Fibroblast of lung (primary cell): Measurements from ENCODE around the gene TLN1. TPM values are rescaled to one million over a fixed set of nuclear protein-coding genes. Genes with fewer than 3 reads are reported as not detected.

Source experiments
- DNase-seq, 2 donors: peaks; one replicate each; pipeline versions ENCODE4 v3.0.0 to v3.0.0-alpha.2; 2010; ENCODE audit warnings: low read depth in 2 of 2
- H2AFZ ChIP-seq: 2 replicates; pipeline ENCODE4 v1.5.1; 2012; ENCODE audit warnings: low read length, control low read depth, inconsistent platforms
- H3K27ac ChIP-seq: 2 replicates; pipeline ENCODE4 v1.5.1; 2011; ENCODE audit warnings: low read length, control low read depth; ENCODE audit not compliant: insufficient read depth
- H3K27me3 ChIP-seq: 2 replicates; pipeline ENCODE4 v1.5.1; 2011; ENCODE audit warnings: mild to moderate bottlenecking, low read length; ENCODE audit not compliant: control insufficient read depth, insufficient read depth
- H3K36me3 ChIP-seq: 2 replicates; pipeline ENCODE4 v1.5.1; 2011; ENCODE audit warnings: low read length; ENCODE audit not compliant: control insufficient read depth, insufficient read depth
- H3K4me1 ChIP-seq: 2 replicates; pipeline ENCODE4 v1.5.1; 2011; ENCODE audit warnings: low read length; ENCODE audit not compliant: control insufficient read depth, insufficient read depth; ENCODE audit errors: extremely low read depth
- H3K4me2 ChIP-seq: 2 replicates; pipeline ENCODE4 v1.5.1; 2011; ENCODE audit warnings: low read length, control low read depth; ENCODE audit not compliant: insufficient read depth; ENCODE audit errors: extremely low read depth
- H3K4me3 ChIP-seq, 4 experiments: fragments of 200-600 bp in 1 of 4; sonication (generic) in 1 of 4; replicated peaks in 1 of 4; 2 replicates each; pipeline ENCODE4 v1.5.1; 2011 to 2016; ENCODE audit warnings: low read length in 4 of 4, low read depth in 3 of 4, mild to moderate bottlenecking in 3 of 4, control low read depth in 2 of 4, inconsistent platforms in 1 of 4, mixed read lengths in 1 of 4; ENCODE audit not compliant: insufficient read depth in 1 of 4; ENCODE audit errors: control extremely low read depth in 1 of 4
- H3K79me2 ChIP-seq: 2 replicates; pipeline ENCODE4 v1.5.1; 2012; ENCODE audit warnings: mild to moderate bottlenecking, low read length, inconsistent platforms; ENCODE audit not compliant: control insufficient read depth, insufficient read depth
- H3K9ac ChIP-seq: 2 replicates; pipeline ENCODE4 v1.5.1; 2011; ENCODE audit warnings: mild to moderate bottlenecking, low read length, control low read depth; ENCODE audit not compliant: insufficient read depth
- H3K9me3 ChIP-seq: 2 replicates; pipeline ENCODE4 v1.5.1; 2012; ENCODE audit warnings: low read depth, low read length; ENCODE audit not compliant: control insufficient read depth, insufficient read depth
- H4K20me1 ChIP-seq: 2 replicates; pipeline ENCODE4 v1.5.1; 2011; ENCODE audit warnings: low read length; ENCODE audit not compliant: control insufficient read depth, insufficient read depth; ENCODE audit errors: extremely low read depth
- EZH2 ChIP-seq: IDR thresholded peaks from 2 replicates; pipeline ENCODE4 v1.5.1; 2012; ENCODE audit warnings: low read length, control low read depth, mild to moderate bottlenecking; ENCODE audit errors: missing control alignments
- polyA plus RNA-seq, 2 donors: library from polyadenylated mRNA; depleted of rRNA in 1 of 2; stranded (reverse) in 1 of 2; unstranded in 1 of 2; fragments of >200 nt; gene quantifications; 2 replicates each; pipeline ENCODE4 v1.2.1, GENCODE V29; 2011 to 2012; ENCODE audit warnings: missing spikeins in 1 of 2
- total RNA-seq: library from RNA; depleted of rRNA; stranded (reverse); fragments of >200 nt; gene quantifications from 2 replicates; pipeline ENCODE4 v1.2.1, GENCODE V29; 2014
- TF ChIP-seq, protein P1 (sequence below), 2 donors: IDR thresholded peaks in 1 of 2; conservative IDR thresholded peaks in 1 of 2; 1 replicate in 1 of 2; 2 replicates in 1 of 2; pipeline ENCODE4 v1.5.1; 2011 to 2012; ENCODE audit warnings: low read length in 2 of 2, control low read depth in 1 of 2, inconsistent platforms in 1 of 2, low read depth in 1 of 2, mild to moderate bottlenecking in 1 of 2

TLN1 gene
- total and polyA plus RNA-seq, 2 donors (not counting 1 experiment from before 2014, with no cell fraction given), result 214 to 405 TPM

DNA sequence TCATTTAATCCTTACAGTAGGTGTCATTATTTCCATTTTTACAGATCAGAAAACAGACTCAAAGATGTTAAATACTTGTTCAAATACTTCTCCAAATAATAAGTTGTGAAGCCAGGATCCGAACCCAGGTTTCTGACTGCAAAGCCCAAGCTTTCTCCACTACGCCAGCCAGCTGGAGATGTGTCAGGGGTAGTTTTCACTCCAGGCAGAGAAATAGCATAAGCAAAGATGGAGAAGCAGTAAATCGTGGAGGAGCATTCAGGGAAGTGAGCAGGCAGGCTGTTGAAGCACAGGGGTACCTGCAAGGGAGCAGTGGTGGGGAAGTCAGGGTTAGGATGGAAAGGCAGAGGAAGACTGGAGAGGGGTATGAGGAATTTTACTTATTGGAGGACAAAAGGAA lies 2.9 kb downstream of the TLN1 start:
- H3K4me2 ChIP-seq, result peak overlapping the region; percentile 100
- H3K36me3 ChIP-seq, result peaks cover 15% of the 10 kb centered on the region
- peak in 1 of 2 donors; percentile 35 for DNase-seq
- no peak for TF ChIP-seq EZH2
- TF ChIP-seq, protein P1, sequence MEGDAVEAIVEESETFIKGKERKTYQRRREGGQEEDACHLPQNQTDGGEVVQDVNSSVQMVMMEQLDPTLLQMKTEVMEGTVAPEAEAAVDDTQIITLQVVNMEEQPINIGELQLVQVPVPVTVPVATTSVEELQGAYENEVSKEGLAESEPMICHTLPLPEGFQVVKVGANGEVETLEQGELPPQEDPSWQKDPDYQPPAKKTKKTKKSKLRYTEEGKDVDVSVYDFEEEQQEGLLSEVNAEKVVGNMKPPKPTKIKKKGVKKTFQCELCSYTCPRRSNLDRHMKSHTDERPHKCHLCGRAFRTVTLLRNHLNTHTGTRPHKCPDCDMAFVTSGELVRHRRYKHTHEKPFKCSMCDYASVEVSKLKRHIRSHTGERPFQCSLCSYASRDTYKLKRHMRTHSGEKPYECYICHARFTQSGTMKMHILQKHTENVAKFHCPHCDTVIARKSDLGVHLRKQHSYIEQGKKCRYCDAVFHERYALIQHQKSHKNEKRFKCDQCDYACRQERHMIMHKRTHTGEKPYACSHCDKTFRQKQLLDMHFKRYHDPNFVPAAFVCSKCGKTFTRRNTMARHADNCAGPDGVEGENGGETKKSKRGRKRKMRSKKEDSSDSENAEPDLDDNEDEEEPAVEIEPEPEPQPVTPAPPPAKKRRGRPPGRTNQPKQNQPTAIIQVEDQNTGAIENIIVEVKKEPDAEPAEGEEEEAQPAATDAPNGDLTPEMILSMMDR (conservative IDR thresholded peaks at IDR 0.05 in 1 of 2, IDR thresholded peaks at IDR 0.05 in 1 of 2; ENCODE audit: low read depth in 1 of 2, low read length in 2 of 2), result no peak
- peak overlapping the region; percentile 94 for H3K27ac ChIP-seq
- H2AFZ ChIP-seq, result no peak overlapping the region
- peaks cover 84% of the 10 kb centered on the region for H3K79me2 ChIP-seq
- H4K20me1 ChIP-seq, result no peaks in the 10 kb centered on the region
- peaks cover 19% of the 10 kb centered on the region for H3K4me1 ChIP-seq
- no peaks in the 10 kb centered on the region for H3K9me3 ChIP-seq
- H3K4me3 ChIP-seq, result peak overlapping the region; percentile 71 to 99 (median 96)
- H3K9ac ChIP-seq, result peak overlapping the region; percentile 72
- no peaks in the 10 kb centered on the region for H3K27me3 ChIP-seq

DNA sequence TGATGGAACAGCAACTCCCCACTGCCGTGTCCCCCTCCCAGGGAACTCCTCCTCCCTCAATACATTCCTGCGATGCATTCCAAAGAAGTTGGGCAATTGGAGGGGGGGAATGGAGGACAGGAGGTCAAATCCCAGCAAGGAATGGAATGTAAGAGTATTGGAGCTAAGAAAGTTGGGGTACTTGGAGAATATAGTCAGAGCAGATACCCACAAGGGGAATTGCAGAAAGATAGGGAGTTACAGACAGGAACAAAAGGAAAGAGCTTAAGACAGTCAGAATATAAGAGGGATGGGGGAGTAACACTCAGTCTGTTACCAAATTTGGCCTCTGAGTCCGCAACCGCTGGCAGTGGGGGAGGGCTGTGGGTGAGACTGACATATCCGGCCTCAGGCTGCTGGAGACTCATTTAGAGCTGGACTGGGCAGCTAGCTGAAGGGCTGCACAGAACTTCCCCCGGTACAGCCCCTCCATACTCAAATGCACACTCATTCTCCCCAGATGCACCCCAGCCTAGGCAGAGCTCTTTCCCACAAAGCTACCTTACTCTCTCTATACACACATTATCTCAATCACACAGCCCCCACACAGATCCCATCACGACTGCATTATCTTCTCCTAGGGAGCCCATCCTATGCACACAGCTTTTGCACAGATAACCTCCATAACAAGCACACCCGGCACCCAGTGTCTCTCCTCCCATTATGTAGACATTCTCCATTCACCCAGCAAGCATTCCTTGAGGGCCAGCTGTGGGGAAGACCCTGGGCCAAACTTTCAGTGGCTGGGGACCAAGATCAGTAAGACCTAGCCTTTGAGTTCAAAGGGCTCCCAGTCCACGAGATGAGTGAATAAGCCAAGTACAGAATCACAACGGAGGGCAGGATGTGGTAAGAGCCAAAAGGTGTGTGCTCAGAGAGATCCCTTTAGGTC lies 3.7 kb downstream of the TLN1 start:
- Histone ChIP-seq H3K4me1 (peaks cover 17% of the 10 kb centered on the region), H3K4me3 (peak overlapping the region; percentile 71 to 99 (median 96)), H3K79me2 (peaks cover 83% of the 10 kb centered on the region), H3K9ac (peak overlapping the region; percentile 72), H2AFZ (no peak overlapping the region), H3K27me3 (no peaks in the 10 kb centered on the region), H3K36me3 (peaks cover 22% of the 10 kb centered on the region), H3K4me2 (peak overlapping the region; percentile 100), H3K9me3 (no peaks in the 10 kb centered on the region), H4K20me1 (no peaks in the 10 kb centered on the region), H3K27ac (peak overlapping the region; percentile 94)
- TF ChIP-seq, protein P1 (conservative IDR thresholded peaks at IDR 0.05 in 1 of 2, IDR thresholded peaks at IDR 0.05 in 1 of 2; ENCODE audit: low read depth in 1 of 2, low read length in 2 of 2), result no peak
- no peak for TF ChIP-seq EZH2
- peak; percentile 91 to 92 for DNase-seq

DNA sequence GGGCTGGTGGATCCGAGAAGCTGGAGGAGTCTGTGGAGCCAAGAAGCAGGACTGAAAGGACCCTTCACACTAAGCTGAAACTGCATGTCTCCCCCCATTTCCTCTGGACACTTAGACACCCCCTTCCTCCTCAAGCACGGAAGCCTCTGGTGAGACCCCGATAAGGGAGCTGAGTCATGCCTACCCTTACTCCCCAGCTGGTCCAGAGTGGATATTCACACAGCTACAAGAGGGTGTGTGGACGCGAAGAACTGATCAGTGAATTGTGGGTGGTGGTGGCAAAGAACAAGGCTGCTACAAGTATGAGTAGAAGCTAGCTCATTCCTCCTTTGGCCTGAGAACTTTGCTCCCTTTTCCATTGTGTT lies 4.3 kb downstream of the TLN1 start:
- Histone ChIP-seq H3K9me3 (no peaks in the 10 kb centered on the region), H3K79me2 (peaks cover 77% of the 10 kb centered on the region), H3K4me2 (peak overlapping the region; percentile 100), H3K4me1 (peaks cover 17% of the 10 kb centered on the region), H2AFZ (no peak overlapping the region), H3K36me3 (peaks cover 23% of the 10 kb centered on the region), H3K4me3 (peak overlapping the region; percentile 71 to 99 (median 96)), H3K9ac (peak overlapping the region; percentile 53), H3K27ac (peak overlapping the region; percentile 94), H4K20me1 (no peaks in the 10 kb centered on the region), H3K27me3 (no peaks in the 10 kb centered on the region)
- DNase-seq, result no peak
- TF ChIP-seq, protein P1 (conservative IDR thresholded peaks at IDR 0.05 in 1 of 2, IDR thresholded peaks at IDR 0.05 in 1 of 2; ENCODE audit: low read depth in 1 of 2, low read length in 2 of 2), result no peak
- TF ChIP-seq EZH2, result no peak
